Measurements from ENCODE around the gene MAML2.

The MAML2 gene

DNA sequence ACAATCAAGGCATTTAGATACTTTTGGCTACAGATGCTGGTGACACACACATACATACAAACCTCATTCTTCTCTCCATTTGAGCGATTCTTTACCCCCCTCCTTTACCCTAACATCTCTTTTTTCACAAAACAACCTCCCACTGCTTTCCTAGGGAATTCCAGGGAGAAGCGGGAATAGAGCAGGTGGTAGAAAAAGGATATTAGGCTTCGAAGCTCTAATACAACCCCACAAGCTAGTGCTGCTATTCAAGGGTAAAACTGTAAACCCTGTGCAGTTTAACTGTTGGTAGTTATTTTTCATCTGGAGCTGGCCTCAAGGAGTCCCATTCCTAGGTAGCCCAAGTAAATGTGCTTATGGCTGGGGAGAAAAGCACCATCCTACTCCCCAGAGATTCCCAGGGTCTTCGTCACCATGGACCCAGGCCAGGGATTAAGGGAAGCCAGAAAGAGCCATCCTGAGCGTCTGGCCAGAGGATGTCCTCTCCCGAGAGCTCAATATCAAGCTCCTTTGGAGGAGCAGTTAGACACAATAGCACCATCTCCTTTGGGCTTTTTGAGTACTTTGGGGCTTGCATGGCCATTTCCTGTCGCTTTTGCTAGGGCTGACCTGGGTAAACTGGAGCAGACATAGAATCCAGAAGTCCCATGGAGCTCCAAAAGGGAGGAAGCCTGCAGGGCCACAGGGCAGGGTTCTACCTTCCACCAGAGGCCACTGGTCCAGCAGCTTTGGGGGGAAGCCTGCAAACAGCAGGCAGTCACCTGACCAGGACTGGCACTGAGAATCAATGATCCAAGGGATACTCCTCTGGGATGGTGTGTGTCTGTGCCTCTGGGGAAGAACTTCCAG is 3.1 kb downstream of the MAML2 start:
- DNase-seq (ENCODE audit: low read depth in 2 of 3, low spot score in 1 of 3) = no peak

DNA sequence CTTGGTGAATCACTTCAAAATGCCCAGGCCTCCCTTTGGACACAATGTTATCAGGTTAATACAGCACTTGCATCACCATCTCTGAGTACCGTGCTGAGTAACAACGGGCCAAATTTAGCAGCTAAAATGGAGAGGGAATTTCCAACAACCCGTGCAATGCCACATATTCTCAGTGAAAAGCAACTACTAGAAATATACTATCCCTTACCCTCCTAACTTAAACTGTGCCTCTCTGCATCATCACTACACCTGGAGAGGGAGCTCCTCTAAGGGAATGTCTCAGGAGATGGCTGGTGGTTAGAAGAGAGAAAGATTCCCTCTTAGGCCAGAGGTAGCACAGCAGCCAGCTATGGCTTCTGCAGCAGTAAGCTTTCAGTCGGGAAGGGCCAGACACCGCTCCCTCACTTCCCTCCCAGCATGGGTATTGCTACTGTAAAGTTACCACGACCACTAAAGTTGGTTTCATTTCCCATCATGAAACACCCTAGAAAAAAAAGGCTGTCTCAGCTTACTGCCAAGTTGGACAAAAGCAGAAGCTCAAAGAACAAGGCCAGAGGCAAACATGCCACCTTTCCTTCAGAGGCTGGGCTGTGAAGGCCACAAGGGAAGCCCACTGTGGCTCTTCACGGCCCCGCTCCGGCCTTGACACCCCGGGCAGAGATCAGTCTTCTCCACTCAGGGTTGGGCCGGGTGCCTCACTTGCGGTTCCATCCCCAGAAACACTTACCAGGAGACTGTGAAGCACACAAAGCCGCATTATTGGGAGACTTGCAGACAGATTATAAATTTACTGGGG is 3.9 kb downstream of the MAML2 start:
- no peak for DNase-seq (ENCODE audit: low read depth in 2 of 3, low spot score in 1 of 3)

- peak in 2 of 3 donors; percentile 44 to 57 for DNase-seq (ENCODE audit: low read depth in 2 of 3, low spot score in 1 of 3)
Measured at GRCh38 chr11:96337541-96338431, 5.2 kb downstream of the MAML2 start.

DNA sequence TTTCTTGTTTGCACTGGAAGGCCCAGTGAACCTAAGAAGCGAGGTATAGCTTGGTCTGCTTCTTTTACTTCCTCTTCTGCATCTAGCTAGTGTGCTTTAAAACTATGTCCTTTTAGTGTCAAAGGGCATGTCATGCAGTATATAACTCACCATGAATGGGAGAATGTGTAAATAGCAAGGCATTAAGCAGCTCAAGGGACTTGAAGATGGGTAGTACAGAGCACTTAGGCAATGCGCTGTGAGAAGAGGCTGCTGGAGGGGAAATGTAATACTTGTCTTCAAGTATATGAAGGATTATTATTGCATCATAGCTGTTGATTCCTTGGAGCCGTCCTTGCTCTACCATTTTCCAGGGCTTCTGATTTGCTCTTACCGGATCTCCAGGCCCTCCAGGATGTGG is 7.6 kb downstream of the MAML2 start:
- no peak for DNase-seq (ENCODE audit: low read depth in 2 of 3, low spot score in 1 of 3)

GRCh38 chr11:96334219-96334618 is 8.8 kb downstream of the MAML2 start:
- DNase-seq (ENCODE audit: low read depth in 2 of 3, low spot score in 1 of 3) = no peak

- no peak for DNase-seq (ENCODE audit: low read depth in 2 of 3, low spot score in 1 of 3)
Measured at GRCh38 chr11:96333191-96333719, 9.7 kb downstream of the MAML2 start.

DNA sequence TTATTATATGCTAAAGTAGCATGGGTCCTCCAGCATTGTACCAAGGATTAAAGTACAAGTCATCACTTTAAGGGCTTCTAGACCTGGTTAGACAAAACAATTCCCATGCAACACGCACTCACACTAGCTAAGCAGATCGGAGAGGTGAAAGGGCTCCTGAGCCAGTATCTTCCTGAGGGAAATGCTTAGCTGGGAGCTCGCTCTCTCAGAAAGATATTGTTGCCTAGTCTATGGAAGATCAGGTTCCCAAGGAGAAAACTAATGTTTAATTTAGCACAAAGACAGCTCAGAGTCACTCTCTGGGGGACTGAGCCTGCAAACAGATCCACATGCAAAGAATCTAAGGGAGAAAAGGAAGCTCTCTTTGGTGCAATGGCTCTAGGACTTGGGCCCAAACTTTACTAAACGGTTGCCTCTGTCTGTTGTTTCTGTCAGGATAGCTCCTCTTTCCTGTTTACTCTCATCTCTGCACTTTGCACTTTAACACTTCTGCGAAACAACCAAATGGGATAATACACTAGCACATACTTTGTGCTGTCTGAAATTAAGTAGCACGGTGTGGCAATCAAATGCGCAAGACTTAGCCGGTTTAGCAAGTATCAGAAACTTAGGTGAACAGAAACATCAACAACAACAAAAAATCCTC is 10.7 kb downstream of the MAML2 start:
- no peak for DNase-seq (ENCODE audit: low read depth in 2 of 3, low spot score in 1 of 3)

DNA sequence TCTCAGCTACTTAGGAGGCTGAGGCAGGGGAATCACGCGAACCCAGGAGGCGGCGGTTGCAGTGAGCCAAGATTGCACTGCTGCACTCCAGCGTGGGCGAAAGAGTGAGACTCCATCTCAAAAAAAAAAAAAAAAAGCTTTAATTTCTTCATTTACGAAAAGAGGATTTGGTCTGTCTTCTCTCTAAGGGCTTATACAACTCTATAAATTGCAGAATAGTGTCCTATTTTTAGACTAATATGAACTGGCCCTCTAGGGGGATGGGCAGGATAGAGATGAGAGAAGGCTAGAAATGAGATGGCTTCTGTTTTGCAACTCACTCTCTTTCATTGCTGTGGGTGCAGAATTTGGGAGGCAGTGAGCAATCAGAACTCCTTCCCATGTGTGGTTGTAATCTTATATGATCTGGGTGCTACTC is 11.3 kb downstream of the MAML2 start:
- no peak for DNase-seq (ENCODE audit: low read depth in 2 of 3, low spot score in 1 of 3)

GRCh38 chr11:96330511-96330859 is 12.5 kb downstream of the MAML2 start:
- no peak for DNase-seq (ENCODE audit: low read depth in 2 of 3, low spot score in 1 of 3)

DNA sequence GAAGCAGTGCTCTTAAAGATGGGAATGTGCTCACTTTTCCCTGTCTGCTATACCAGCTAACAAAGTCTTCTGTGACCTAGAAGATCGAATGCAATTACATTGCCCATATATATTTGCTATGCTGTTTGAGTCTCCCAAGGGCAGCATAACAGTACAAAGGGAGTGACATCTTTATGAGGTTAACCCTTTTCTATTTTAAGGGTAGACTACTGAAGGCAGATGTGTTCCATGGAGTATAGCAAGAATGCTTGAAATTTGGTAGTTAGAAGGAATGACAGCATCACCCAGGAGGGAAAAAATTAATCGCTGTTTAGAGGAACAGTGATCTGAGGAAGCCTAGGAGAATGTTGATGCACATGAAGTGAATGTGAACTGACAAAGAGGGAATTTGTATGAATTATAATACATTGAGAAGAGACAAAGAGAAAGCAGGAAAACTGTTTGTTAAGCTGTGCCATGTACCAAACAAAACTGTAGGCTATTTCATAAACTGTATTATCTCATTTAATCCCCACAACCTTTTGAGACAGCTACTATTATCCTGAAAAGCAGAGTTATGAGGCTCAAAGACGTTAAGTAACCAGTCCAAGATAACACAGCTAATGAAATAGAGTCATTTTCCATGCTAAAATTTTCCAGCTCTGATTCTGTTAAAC is 13.0 kb downstream of the MAML2 start:
- no peak for DNase-seq (ENCODE audit: low read depth in 2 of 3, low spot score in 1 of 3)

- DNase-seq (ENCODE audit: low read depth in 2 of 3, low spot score in 1 of 3) = no peak
Measured at GRCh38 chr11:96329419-96329818, 13.6 kb downstream of the MAML2 start.

DNA sequence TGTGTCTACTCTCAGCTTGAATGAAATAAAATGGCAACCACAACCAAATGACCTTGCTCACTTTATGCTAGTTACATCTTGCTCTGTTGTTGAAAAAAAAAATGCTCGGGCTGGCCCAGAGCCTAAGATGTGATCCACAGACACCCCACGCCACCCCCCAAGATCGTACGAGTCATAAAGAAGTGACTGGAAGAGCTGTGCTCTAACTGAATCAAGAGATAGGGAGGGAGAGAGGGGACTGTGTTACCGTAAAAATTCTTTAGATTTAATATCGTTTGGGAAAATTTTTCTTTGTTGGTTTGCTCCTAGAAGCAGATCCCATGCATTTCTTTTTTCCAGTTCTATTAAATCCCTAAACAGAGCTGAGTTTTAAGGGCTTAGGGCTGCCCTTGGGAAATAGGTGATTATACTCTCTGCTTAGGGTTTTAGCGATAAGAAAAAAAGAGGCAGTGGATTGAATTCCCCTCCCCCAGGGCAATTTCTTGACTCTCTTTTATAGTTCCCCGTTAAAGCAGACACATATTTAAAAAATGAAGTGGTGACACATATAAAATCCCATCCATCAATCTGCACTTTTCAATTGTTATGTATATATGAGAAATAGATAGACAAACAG is 14.5 kb downstream of the MAML2 start:
- no peak for DNase-seq (ENCODE audit: low read depth in 2 of 3, low spot score in 1 of 3)

DNA sequence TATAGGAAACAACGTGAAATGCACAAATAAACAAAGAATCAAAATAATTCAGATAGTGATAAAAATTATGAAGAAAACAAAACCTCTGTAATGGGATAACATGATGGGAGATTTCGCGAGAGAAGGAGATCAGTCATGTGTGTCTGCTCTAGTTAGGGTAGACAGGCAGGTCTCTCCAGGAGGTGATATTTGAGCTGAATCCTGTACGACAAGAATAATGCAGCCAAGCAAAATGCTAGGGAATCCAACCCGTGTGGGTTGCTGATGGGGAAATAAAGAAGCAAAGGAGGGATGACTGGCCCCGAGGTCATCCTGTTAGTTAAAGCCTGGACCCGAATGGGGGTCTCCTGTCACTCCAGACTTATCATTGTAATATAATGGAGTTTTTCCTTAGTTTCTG is 16.0 kb downstream of the MAML2 start:
- no peak for DNase-seq (ENCODE audit: low read depth in 2 of 3, low spot score in 1 of 3)

DNA sequence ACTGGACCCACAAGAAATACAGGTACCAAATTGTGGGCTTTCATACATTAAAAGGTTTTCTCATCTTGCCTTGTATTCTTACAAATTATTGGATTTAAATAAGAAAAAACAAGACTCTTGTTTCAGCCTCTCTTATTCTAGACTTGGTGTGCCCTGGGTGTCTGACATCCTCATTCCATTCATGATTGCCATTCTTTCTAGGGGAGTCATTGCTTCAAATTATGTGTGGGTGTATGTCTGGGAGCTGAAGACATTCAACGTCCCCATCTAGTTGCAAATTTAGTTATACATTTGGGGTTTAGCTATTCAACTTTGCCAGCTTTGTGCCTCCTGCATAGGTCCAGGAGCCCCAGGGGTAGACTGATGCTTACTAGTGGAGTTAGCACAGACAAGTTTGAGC is 18.1 kb downstream of the MAML2 start:
- no peak for DNase-seq (ENCODE audit: low read depth in 2 of 3, low spot score in 1 of 3)

DNA sequence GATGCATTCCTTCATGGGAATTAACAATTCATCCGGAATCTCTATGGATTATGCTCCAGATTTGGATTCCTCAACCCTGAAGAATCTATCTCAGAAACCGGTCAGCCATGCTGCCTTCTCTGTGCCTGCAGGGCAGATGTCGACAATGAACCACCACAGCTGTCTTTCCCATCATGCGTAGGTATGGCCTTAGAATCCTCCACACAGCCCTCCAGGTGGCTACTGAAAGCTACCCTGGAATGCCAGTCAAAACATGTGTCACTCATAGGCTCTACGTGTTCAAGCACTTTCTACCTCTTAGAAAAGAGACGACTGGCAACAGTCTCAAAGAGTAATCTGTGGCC is 19.4 kb downstream of the MAML2 start:
- DNase-seq (ENCODE audit: low read depth in 2 of 3, low spot score in 1 of 3) = no peak

DNA sequence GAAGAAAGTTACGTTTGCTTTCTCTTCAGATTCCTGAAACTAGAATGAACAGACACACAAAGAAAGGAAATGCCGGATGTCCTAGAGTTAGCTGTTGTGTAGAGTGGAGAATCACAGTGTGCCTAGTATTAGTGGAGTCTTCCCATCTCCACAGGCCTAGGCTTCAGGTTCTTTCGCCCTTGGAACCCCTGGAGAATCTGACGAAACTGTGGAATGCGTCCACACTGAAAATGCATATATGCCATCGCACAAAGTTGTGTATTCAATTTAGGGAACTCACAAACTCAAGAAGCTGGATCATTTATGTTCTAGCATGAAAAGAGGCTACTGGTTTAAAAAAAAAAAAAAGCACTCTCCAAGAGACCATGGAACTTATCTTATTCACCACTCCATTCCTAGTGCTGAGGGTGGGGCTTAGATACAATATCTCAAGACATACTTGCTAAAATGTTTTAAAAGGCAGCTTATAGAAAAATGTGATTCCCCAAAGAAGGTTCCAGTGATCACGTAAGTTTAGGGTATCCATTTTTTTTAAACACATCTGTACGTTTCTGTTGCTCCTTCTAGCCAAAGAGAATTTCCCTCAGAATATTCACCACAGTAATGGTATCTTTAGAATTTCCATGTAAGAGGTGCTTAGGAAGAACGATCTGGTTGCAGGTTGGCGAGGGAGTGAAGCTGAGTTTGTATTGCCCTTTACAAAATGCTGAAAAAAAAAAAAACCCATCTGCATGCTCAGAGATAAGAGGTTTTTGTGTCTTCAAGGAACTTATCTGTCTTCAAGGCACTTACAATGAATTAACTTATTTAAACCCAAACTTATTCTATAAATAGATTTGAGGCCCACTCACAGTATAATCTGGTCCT is 20.0 kb downstream of the MAML2 start:
- DNase-seq (ENCODE audit: low read depth in 2 of 3, low spot score in 1 of 3) = no peak

- DNase-seq (ENCODE audit: low read depth in 2 of 3, low spot score in 1 of 3) = no peak
Measured at GRCh38 chr11:96321091-96321490, 21.9 kb downstream of the MAML2 start.

GRCh38 chr11:96319898-96320656 is 22.9 kb downstream of the MAML2 start:
- no peak for DNase-seq (ENCODE audit: low read depth in 2 of 3, low spot score in 1 of 3)
